ENCODE data around the gene NRF1.

Gene NRF1

DNA sequence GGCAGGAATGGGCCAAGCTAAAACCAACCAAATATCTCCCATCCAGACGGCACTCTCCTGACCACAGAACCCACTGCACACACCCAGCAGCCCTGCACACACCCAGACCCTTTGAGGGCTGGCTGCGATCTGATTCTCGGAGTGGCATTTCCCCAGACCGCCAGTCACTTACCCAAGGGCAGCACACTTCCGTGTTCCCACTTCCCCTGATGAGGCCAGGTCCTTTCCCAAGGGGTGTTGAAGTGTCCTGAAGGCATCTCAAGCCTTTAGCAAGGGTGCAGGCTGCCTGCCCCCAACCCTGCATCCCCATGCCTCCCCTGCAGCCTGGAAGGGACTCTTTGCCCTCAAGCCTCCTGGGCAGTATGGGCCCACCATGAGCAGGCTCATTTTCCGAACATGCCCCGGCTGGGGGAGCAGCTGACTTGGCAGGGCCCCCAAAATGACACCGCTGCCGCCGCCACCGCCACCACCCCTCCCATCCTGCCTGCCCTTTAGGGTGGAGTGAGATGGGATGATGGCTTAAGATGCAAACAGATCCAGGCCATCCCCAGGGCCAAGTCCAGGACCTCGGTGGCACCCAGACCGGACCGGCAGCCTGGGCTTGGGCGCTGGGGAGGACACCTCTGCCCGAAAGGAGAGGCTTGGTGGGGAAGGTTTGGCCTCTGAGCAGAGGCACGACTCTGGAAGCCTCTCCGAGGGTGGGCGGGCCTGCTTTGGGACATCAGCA is 159.8 kb downstream of the NRF1 start:
- no peak for DNase-seq

DNA sequence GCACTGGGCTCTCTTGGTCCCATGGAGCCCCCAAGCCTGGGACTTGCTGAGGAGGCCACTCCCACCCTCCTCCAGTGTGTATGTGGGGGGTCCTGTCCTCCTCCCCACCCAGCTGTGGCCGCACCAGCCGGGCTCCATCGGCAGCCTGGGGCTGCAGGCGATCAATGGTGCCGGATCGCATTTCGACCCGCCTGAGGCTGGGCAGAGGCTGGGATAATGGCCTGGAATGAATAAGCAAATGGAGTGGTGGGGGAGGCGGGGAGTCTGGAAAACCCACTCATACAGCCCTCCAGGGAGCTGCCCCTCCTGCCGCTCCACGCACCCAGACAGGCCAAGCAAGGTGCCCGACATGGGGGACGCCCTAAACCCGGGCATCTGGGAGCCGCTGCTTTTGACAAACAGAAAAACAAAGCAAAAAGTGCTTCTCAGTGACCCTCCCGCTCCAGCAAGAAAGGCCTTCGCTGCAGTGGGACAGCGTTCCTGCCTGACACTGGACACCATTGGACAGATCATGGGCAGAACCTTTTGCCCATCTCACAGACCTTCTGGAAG is 160.5 kb downstream of the NRF1 start:
- no peak for DNase-seq

DNA sequence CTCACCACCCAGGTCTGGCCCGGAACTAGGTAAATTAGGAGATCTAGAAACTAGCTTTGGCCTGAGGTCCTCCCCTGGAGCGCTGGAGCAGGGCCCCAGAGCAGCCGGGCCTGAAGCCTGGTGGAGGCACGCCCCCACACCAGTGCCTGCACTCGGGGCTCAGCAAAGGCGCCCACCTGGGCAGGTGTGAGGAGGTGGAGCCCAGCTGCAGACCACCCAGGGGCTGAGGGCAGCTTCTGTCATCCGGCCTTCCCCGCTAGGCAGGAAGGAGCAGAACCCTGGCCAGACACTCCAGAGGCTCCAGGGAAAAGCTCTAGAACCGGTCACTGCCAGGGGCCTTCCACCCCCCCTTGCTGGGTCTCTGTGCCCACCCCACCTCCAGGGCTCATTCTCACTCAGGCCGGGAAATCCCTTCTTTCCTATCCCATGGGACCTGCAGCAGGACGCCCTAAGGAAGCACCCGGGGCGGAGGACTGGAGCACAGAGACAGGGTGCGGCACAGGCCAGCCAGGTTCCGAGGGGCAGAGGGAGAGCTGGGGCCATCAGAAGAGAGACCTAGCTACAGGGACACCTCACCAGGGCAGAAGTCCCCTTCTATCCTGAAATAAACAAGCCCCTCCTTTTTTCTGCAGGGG is 161.2 kb downstream of the NRF1 start:
- no peak for DNase-seq

DNA sequence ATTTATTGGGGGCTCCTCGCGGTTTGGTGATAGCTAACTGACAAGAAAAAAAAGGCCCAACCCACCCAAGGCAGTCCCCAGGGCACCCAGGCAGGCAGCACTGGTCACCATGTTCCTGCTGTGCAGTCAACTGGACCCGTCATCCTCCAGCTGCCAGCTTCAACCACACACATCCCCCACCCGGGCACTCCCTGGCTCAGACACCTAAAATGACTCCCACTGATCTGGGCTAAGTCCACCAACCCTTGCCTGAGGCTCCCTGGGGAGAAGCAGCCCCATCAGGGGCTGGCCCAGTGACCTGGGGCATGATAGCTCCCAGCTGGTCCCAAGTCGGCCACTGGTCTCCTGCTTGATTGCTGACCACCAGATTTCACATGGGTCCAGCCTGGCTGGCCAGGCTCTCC is 161.8 kb downstream of the NRF1 start:
- DNase-seq = no peak

DNA sequence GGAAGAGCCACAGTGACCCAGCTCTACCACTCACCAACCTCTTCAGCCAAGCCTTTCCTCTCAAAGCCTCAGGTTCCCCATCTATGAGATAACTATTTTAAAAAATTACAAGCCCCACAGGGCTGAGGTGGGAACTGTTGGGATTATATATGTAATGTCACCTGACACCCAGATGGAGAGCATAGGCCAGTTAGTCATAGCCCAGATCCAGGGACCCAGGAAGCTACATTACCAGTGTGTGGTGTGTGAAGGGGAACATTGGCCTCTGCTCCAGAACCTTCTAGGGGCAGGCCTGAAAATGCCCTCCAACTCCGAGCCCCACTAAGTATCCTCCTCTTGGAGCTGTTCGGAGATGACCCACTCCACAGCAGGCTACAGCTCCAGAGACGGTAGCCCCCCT is 162.4 kb downstream of the NRF1 start:
- DNase-seq = no peak

DNA sequence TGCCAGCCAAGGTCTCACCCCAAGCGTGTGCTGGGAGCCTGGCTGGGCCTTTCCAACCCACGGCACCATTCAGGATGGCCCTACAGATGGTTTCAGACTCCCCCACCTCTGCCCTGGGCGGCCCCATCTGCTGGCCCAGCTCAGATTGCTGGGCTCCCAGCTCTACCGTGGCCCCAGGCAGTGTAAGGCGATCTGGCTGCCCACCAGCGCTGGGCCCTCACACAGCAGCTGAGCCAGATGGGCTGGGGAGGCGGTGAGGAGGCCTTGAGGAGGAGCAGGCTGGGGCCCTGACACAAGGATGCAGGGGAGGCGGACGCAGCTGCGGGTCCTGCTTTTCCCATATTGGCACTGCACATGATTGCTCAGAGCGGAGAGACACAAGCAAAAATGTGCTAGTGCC is 162.8 kb downstream of the NRF1 start:
- no peak for DNase-seq

DNA sequence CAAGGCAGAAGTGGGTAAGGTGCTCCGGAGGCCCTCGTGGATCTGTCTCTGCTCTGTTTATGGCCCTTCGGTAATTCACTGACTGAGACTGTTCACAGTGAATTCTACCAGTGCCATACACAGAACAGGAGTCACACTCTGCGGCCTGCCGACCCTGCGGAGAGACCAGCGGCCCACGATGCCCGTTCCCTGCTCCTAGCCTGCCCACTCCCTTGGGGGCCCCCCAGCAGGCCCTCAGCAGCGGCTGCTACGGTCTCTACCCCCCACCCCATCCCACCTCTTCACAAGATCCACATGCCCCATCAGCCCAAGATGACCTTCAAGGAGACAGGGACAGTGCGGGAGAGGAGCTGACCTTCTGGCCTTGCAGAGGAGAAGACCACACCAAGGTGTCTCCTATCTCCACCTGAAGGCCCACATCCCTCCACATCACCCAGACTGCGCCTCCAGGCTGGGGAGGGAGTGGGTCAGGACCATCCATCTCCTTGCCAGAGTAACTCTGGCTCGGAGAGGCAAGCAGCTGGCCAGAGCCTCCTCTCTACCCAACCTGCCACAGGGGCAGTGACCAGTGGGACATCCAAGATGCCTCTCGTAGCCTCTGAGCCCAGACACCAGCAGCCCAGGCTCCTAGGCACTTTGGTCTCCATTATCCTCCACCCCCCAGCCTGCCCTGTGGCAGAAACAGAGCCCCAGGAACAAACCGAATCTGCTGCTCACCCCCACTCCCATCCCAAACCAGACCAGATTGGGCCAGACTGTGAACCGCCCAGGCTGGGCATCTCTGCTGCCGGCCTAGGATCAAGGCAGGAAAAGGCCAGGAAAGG is 163.6 kb downstream of the NRF1 start:
- no peak for DNase-seq

DNA sequence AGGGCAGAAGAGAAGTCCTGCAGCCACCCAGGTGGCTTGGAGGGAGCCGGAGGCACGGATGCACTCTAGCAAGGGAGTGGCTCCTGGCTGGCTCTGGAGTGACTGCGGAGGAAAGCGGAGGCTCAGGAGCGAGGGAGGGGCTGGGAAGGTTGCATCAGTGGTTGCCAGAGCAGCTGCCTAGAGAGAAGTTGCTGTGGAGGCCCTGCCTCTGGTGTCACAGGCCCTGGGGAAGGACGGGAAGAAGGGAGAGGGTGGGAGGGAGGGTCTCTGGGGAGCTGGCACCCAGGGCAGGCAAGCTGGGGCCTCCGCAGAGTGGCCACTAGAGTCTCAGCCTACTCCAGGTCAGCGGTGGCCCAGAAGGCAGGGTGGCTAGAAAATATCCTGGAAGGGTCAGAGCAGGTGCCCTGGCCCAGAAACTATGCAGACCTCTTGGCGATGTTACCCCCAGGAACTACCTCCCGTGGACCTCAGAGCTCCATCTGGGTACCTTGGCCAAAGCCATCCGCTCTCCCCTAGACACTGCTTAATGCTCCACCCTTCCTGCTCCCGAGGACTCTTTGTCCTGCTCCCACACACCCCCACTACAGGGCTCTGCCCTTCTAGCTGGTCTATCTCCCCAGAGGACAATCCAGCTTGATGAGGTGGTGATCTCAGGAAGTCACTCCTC is 164.3 kb downstream of the NRF1 start:
- DNase-seq = no peak

DNA sequence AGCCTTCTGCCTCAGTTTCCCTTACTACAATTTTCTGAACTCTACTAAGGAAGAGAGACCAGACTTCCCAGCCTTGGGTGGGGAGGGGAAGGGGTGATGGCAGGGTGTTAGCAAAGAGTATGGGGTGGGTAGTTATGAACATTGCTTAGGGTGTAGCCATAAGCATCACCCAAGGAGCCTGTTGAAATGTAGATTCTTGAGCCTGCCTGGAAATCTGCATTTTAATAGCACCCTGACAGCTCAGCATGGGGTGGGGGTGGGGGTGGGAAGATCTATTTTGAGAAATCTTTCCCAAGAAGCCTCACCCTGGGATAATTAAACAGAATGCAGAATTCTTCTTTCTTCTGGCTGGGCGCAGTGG is 164.8 kb downstream of the NRF1 start:
- no peak for DNase-seq

DNA sequence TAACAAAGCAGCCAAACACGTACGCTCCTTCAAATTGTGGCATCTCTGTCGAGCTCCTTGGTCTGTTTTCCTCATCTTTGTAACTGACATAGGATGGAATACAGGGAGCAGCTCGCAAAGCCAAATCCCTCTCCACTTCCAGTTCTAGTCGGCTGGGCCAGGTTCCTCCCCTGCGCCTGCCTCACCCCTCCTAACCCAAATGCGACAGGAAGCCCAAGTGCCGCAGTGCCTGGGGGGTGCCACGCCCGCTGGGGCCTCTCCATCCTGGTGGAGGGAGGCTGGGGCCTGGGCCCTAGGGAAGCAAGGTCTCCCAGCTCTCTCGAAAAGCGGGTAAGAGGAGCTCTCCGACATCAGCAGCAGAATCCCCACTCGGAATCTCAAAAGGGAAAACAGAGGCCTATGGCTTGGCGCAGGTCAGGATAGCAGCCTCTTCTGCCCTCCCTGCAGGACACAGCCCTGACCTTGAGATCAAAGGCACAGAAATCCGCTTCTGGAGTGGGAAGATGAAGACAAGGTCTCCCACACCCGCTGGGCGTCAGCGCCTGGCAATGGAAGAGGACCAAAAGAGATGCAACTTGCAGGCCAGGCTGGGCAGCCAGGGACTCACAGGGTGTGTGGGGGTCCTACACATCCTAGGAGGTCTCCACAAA is 165.8 kb downstream of the NRF1 start:
- DNase-seq = no peak

DNA sequence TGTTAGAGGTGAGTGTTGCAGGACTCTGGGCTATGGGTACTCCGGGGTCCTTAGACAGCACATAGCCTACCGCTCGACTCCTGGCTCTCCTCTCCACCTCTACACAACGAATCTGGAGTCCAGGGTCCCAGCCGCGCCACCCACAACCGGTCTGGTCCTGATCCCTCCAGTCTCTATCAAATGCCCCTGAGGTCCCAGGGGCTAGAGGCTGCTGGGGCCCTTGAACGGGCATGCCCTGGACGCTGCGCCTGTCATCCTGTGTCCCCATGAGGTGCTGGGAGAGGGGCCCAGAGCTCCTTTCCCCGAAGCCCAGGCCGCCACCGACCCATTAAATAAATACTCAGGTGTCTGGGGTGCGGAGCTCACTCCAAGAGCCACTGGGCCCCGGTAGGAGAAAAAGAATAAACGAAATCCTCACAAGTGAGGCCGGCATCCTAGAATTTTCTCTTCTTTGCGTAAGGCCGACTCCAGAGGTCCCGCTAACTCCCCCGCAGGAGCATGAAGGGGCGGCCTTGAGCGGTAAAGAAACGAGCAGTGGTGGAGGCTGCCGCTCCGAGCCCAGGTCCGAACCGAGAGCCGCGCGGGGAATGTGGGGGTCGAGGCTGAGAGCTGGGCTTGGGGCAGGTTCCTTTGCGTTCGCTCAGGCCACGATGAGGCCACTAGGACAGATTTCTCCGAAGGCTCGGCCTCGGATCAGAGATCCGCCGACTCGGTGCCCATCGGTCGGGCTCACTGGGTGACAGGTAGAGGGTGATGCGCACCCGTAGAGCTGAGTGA is 166.7 kb downstream of the NRF1 start:
- DNase-seq = no peak

DNA sequence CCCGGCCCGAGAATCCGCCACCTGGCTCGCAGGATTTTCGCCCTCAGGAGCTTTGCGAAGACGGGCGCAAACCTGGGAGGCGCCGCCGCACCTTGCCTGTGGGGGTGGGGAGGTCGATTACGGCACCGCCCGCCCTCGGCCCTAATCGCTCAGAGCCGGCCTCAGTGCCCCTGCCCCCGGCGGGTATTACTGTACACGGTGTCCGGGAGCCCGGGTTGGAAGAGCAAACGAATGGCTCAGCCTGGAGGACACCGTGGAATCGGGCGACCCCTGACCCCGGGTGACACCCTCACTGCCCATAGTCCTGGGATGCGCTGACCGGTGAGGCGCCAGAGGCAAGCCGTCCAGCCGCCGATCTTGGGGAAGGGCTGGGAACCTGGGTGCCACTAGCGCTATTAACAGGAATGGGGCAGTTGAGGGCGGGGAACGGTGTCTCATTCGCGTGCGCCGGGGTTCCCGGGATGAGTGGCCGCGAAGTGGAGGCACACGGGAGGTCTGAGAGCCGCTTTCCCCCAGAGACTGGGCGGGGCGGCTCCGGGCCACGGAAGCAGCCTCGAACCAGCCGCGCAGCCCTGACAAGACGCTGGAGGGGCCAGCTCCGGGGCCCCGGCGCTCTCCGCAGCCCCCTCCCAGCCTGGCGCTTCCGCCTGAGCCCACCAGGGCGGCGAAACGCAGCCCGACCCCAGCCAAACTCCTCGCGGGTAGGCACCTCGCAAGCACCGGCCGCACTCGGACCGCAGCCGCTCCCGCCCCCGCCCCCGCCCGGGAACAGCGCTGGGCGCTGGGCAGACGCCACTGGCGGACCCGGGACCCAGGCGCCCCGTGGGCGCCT is 167.5 kb downstream of the NRF1 start:
- no peak for DNase-seq

DNA sequence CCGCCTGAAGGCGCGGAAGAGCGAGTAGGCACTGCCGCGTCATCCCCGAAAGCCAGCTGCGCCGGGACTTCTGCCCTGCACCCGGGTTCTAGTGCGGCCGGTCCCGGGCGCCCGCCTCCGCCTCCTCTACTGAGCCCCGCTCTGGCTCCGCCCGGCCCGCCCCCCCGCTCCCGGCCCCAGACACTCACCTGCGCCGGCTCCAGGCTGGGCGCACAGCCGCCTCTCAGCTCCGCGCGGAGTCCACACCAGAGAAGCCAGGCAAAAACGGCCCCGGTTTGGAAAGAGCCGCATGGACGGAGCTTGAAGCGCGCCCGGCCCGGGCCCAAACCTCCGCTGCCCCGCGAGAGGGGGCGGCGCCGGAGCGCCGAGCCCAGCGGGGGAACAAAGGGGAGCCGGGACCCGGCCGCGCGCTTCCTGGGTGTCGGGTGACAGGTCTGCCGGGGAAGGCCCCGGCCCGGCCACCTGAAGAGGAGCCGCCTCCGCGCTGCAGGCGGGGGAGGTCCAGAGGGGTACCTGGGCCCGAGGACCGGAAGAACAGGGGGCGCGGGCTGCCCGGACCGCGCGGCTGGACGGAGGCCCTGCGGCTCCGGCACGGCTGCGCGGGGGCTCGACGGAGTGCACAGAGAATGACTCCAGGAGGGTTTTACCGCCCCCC is 168.2 kb downstream of the NRF1 start:
- DNase-seq = no peak

DNA sequence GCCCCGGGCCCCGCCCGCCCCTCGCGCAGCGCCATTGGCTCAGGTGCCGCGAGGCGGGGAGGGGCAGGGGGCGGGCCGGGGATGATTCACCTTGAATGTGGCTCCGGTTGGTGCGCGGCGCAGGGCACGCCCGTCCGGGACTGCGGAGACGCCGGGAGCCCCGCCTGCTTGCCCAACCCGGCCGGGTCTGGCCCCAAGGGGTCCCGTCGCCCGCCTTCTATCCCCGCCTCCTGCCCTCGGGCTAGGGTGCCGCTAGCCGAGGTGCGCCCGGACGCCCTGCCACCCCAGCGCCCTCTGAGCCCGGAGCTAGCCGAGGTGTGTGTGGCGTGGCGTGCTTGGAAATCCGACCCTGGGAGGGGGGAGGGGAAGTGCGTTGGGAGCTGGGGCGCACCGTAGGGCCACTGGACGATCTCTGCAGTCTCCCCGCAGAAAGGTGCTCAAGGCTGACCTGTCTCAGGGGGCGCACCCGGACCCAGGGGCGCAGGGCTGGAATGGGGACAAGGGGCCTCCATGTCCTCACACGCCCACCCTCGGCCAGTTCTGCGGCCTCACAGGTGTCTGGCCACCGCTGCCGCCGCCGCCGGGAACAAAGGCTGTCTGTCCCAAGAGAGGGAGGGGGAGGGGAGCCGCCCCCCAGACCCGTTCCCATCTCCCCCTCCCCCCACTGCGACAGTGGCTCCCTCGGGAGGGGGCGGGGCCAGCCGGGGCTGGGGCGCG is 168.9 kb downstream of the NRF1 start:
- peak; percentile 60 for DNase-seq

DNA sequence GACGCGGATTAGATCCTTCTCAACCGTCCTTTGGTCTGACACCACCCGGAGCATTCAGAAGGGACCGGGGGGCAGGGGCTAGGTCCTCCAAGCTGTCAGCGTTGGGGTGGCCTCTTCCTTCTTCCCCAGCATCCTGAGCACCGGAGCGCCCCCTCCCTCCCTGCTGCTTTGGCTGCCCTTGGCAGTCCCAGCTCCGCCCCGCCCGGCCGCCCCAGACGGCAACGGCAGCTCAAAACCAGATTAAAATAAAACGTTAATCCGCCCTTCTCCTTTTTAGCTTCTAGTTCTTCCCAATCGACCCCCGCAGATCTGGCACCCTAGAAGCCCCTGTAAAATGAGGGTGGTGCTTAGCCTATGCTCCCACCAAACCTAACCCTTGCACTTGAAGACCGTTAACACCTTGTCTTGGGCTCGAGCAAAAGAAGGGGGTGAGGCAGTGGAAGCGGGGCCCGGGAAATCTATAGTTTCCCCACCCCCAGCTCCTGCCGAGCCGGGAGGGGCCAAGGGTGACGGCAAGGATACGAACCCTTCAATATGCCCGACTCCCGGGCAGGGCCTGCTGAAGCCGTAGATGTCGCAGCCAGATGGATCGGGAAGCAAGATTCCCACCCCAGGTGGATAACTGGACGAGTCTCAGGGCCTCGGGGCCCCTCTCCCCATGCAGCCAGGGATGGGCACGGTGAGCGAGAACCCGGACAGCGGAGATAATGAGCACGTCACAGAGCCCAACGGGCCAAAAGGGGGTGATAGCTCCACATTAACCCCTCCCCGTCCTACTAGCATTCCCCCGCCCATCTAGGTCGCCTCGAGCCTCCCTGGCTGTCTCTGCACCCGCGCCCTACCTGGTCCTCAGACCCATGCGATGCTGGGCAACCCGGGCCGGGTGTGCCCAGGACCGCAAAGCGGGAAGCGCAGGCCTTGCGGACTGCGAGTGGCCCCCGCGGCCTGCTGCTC is 169.7 kb downstream of the NRF1 start:
- no peak for DNase-seq

DNA sequence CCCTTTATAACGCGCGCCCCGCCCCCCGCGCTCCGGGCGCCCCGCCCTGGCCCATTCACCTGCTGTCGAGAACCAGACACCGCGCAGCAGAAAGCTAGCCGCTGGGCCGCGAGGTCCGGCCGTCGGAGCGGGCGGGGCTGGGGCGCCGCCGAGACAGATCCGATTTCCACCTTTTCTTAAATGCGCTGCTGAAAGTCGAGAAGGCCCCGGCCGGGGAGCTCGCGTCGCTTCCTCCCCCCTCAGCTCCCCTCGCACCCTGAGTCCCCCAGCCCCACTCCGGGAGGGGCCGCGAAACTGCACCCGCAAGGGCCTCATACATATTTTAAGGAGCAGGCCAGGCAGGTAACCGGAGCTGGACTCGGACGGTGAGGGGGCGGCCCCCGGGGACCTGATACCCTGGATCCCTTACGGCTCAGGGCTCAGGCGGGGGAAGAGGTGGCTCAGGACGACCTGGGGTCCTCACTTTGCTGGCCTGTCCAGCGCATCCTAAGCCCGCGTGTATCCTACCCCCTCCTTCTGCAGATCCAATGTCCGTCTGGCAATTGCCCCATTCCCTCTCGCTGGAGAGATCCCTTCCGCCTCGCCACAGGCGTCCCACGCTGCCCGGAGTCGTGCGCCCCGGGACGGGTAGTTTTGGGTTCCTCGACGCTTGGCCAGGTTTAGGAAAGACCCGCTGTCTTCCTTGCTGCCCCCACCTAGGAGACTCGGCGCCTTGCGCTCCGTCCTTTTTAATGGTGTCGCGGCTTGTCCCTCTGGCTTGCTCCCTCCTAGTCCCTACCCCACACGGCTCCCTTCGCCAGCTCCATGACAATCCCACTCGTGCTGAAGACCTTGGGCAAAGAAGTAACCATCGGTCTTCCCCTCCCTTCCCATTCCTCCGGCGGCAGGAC is 170.7 kb downstream of the NRF1 start:
- no peak for DNase-seq

Measured in effector CD4-positive, alpha-beta T cell (primary cell).